SK-N-SH treated with all-trans-retinoic acid at 6 μM for 48 hours (cell line): ENCODE results near the gene SCAF1.

ENCODE experiments used
- CREB5 ChIP-seq: fragments of 250-450 bp; sonication (Bioruptor Pico); IDR thresholded peaks from 2 replicates; pipeline ENCODE4 v1.5.1; 2020; ENCODE audit warnings: low read depth, mild to moderate bottlenecking, moderate library complexity
- PPARA ChIP-seq: fragments of 250-450 bp; sonication (Bioruptor Pico); IDR thresholded peaks from 2 replicates; pipeline ENCODE4 v1.5.0; 2020; ENCODE audit warnings: mild to moderate bottlenecking, borderline replicate concordance
- TCF4 ChIP-seq: fragments of 250-450 bp; sonication (Bioruptor Pico); IDR thresholded peaks from 2 replicates; pipeline ENCODE4 v1.8.0; 2021; ENCODE audit warnings: mild to moderate bottlenecking, moderate library complexity, borderline replicate concordance

- TF ChIP-seq CREB5 (no peak), PPARA (CRISPR knock-in tag) (no peak), TCF4 (no peak)
These were observed 16.8 kb downstream of the SCAF1 start for GRCh38 chr19:49658566-49659442.
